K562 (cell line): Measurements from ENCODE around the gene CSNK1G2.

Experiments
- CREBBP ChIP-seq: IDR thresholded peaks from one replicate; pipeline ENCODE4 v1.6.1; 2012; ENCODE audit warnings: low read depth, mild to moderate bottlenecking, control low read depth, inconsistent platforms, low read length
- ELK3 ChIP-seq: fragments of 450-650 bp; formaldehyde crosslinking; IDR thresholded peaks from 2 replicates; pipeline ENCODE4 v1.4.0; 2020; ENCODE audit warnings: mild to moderate bottlenecking
- POLR2A ChIP-seq: fragments of 450-650 bp; conservative IDR thresholded peaks from 2 replicates; pipeline ENCODE4 v1.6.1; 2016

GRCh38 chr19:1920644-1921043 is 20.3 kb upstream of the CSNK1G2 start:
- TF ChIP-seq ELK3 (CRISPR knock-in tag) (no peak), POLR2A (no peak), CREBBP (no peak)
